K562 (cell line): Measurements from ENCODE around the gene CLCN1. TPM values are rescaled to one million over a fixed set of nuclear protein-coding genes. Genes with fewer than 3 reads are reported as not detected.

ENCODE experiments used
- ATAC-seq: fragments of 200-7000 bp; cut with Tn5 transposase; 3 replicates; pipeline ENCODE4 v1.9.1; 2020; ENCODE audit warnings: moderate library complexity
- BruUV-seq: library from RNA; stranded (reverse); fragments of 400-500 nt; replicated peaks from 2 replicates; lab custom pipeline; 2021; lab: Mats Ljungman, UMichigan
- CTCF ChIA-PET: fragments of 300-600 bp; formaldehyde crosslinking; extraction: SDS; loops from one replicate; lab custom pipeline; 2021; ENCODE audit warnings: low intra/inter-chr PET ratio; lab: Yijun Ruan, JAX
- POLR2A ChIA-PET: fragments of 300-600, 350-650 bp; sonication (Branson Sonifier 250); formaldehyde crosslinking; extraction: SDS; loops from one replicate; lab custom pipeline; 2021; ENCODE audit warnings: antibody characterized with exemption, inconsistent platforms; lab: Yijun Ruan, JAX
- DNase-seq, 4 experiments: peaks; one replicate each; pipeline versions ENCODE4 v3.0.0 to v3.0.0-alpha.2; 2011 to 2018; ENCODE audit warnings: low spot score in 3 of 4, mixed read lengths in 3 of 4; ENCODE audit errors: extremely low read depth in 1 of 4
- FAIRE-seq: peaks from 2 replicates; lab custom pipeline; 2011; peaks lifted over from hg19 to GRCh38; lab: Jason Lieb, UNC
- H2AFZ ChIP-seq: 2 replicates; pipeline ENCODE4 v1.6.0; 2011; ENCODE audit warnings: low read depth, low read length, control low read depth, inconsistent platforms
- H3K27ac ChIP-seq: fragments of 200-600 bp; 3 replicates; pipeline ENCODE4 v1.8.0; 2011; ENCODE audit warnings: low read depth, mild to moderate bottlenecking, control low read depth, inconsistent platforms, low read length, moderate library complexity, mixed read lengths; ENCODE audit errors: extremely low read depth
- H3K27me3 ChIP-seq, 2 experiments: fragments of 300-600 bp in 1 of 2; 2 replicates in 1 of 2; 3 replicates in 1 of 2; pipeline versions ENCODE4 v1.6.0 to v1.8.0; 2011; ENCODE audit warnings: inconsistent platforms in 2 of 2, low read length in 2 of 2, mild to moderate bottlenecking in 1 of 2, mixed read lengths in 1 of 2, moderate library complexity in 1 of 2; ENCODE audit not compliant: control insufficient read depth in 2 of 2, insufficient read depth in 2 of 2
- H3K36me3 ChIP-seq: fragments of 300-600 bp; 3 replicates; pipeline ENCODE4 v1.8.0; 2011; ENCODE audit warnings: mild to moderate bottlenecking, low read length, inconsistent platforms; ENCODE audit not compliant: control insufficient read depth, insufficient read depth
- H3K4me1 ChIP-seq, 2 experiments: fragments of 200-600 bp in 1 of 2; replicated peaks in 1 of 2; 2 replicates in 1 of 2; 3 replicates in 1 of 2; pipeline versions ENCODE4 v1.5.1 to v1.8.0; 2011; ENCODE audit warnings: inconsistent platforms in 2 of 2, low read length in 2 of 2, mild to moderate bottlenecking in 1 of 2, mixed read lengths in 1 of 2, moderate library complexity in 1 of 2; ENCODE audit not compliant: control insufficient read depth in 2 of 2, insufficient read depth in 2 of 2
- H3K4me2 ChIP-seq: 2 replicates; pipeline ENCODE4 v1.6.1; 2011; ENCODE audit warnings: low read length, control low read depth, inconsistent platforms, mixed read lengths; ENCODE audit not compliant: insufficient read depth
- H3K4me3 ChIP-seq: fragments of 200-600 bp; sonication (generic), shearing (Covaris generic); 2 replicates; pipeline ENCODE4 v1.5.1; 2016; ENCODE audit warnings: control low read depth, inconsistent platforms
- H3K79me2 ChIP-seq: fragments of 200-600 bp; 3 replicates; pipeline ENCODE4 v1.8.0; 2011; ENCODE audit warnings: low read length, inconsistent platforms; ENCODE audit not compliant: control insufficient read depth, insufficient read depth
- H3K9ac ChIP-seq, 2 experiments: 2 replicates each; pipeline versions ENCODE4 v1.6.0 to v1.6.1; 2011; ENCODE audit warnings: low read depth in 2 of 2, low read length in 2 of 2, control low read depth in 1 of 2, inconsistent platforms in 1 of 2, mild to moderate bottlenecking in 1 of 2, mixed read lengths in 1 of 2; ENCODE audit not compliant: insufficient read depth in 1 of 2
- H3K9me1 ChIP-seq: one replicate; pipeline ENCODE4 v1.6.0; 2011; ENCODE audit warnings: inconsistent platforms, mild to moderate bottlenecking, low read length, moderate library complexity; ENCODE audit not compliant: control insufficient read depth, insufficient read depth
- H3K9me3 ChIP-seq: replicated peaks from 2 replicates; pipeline ENCODE4 v1.5.1; 2011; ENCODE audit warnings: low read depth, low read length, inconsistent platforms; ENCODE audit not compliant: control insufficient read depth, insufficient read depth
- H4K20me1 ChIP-seq: replicated peaks from 2 replicates; pipeline ENCODE4 v1.6.1; 2011; ENCODE audit warnings: low read length, inconsistent platforms, mixed read lengths; ENCODE audit not compliant: control insufficient read depth, insufficient read depth
- EGR1 ChIP-seq: fragments of 450-650 bp; conservative IDR thresholded peaks from 2 replicates; pipeline ENCODE4 v1.6.1; 2017; ENCODE audit warnings: mild to moderate bottlenecking
- JUND ChIP-seq, 2 experiments: IDR thresholded peaks; 2 replicates in 1 of 2; 3 replicates in 1 of 2; pipeline ENCODE4 v1.6.1; 2011; ENCODE audit warnings: borderline replicate concordance in 2 of 2, low read depth in 2 of 2, low read length in 2 of 2, improper control_type of control experiment in 1 of 2, missing biosample characterization in 1 of 2, missing genetic modification characterization in 1 of 2, missing genetic modification reagents in 1 of 2
- SPI1 ChIP-seq: IDR thresholded peaks from 2 replicates; pipeline ENCODE4 v1.6.1; 2011; ENCODE audit warnings: low read depth, low read length, control low read depth, borderline replicate concordance
- THRB ChIP-seq: fragments of 450-650 bp; formaldehyde crosslinking; conservative IDR thresholded peaks from 2 replicates; pipeline ENCODE4 v1.4.0; 2022; ENCODE audit warnings: mild to moderate bottlenecking, missing genetic modification characterization
- WGBS: fragments of 100-300 bp; shearing (Covaris generic); methylation state at CpG from one replicate; pipeline ENCODE4 v1.1.6; 2016; ENCODE audit warnings: low coverage, mixed read lengths; ENCODE audit not compliant: insufficient coverage; ENCODE audit errors: missing lambda C conversion rate; 5-methylcytosine and 5-hydroxymethylcytosine counted together
- in situ Hi-C: fragments of 300-500 bp; cut with MboI; formaldehyde crosslinking; loops from 4 replicates; pipeline ENCODE4 v1.15.0; 2018; ENCODE audit warnings: inconsistent platforms, mixed read lengths
- intact Hi-C: fragments of 100-400 bp; cut with micrococcal nuclease; formaldehyde crosslinking; loops from 2 replicates; pipeline ENCODE4 v1.14.2; 2022
- polyA plus RNA-seq, 8 experiments: library from polyadenylated mRNA; depleted of rRNA in 4 of 8; stranded (reverse) in 5 of 8; unstranded in 3 of 8; fragments of >200 nt; fragmentation: Nextera tagmentation in 2 of 8; fragmentation: Illumina TruSeq in 1 of 8; extraction: Ambion mirVana in 2 of 8; extraction: Trizol in 1 of 8; gene quantifications; 2 replicates each; pipeline versions ENCODE4 v1.2.1 to v1.2.3, GENCODE V29; 2011 to 2014; ENCODE audit warnings: inconsistent platforms in 1 of 8, missing spikeins in 1 of 8
- total RNA-seq, 7 experiments: library from RNA; depleted of rRNA in 6 of 7; stranded (reverse); fragments of >200 nt in 6 of 7; fragmentation: Illumina TruSeq in 2 of 7; extraction: Trizol in 2 of 7; gene quantifications; 2 replicates each; pipeline versions ENCODE4 v1.2.1 to v1.2.3, GENCODE V29; 2011 to 2021; ENCODE audit warnings: low replicate concordance in 1 of 7

Gene CLCN1
- total and polyA plus RNA-seq, 9 of the 15 experiments (the other 6 are each of a cell fraction or from before 2014, with no cell fraction given): 0.01 to 0.11 (median 0.04) TPM; not detected in 4

- POLR2A ChIA-PET: interaction anchor here (0.7 kb wide), 1 partner anchor 14 kb away, joined by 3 read pairs; no protein-coding TSS in a partner anchor
- FAIRE-seq: no peak
- TF ChIP-seq JUND (IDR thresholded peaks at IDR 0.05; ENCODE audit: borderline replicate concordance, low read depth, low read length) (no peak), JUND (tag; IDR thresholded peaks at IDR 0.05; ENCODE audit: borderline replicate concordance, low read depth, low read length) (no peak), THRB (CRISPR knock-in tag) (0 out of 2 replicates have a peak, but pooled peaks have one; percentile 16), SPI1 (peak; percentile 76), EGR1 (0 out of 2 replicates have a peak, but pooled peaks have one; percentile 8)
Observed at GRCh38 chr7:143323653-143324052, 7.7 kb downstream of the CLCN1 start.

More at GRCh38 chr7:143323653-143324052, 7.7 kb downstream of the CLCN1 start:
- Histone ChIP-seq H4K20me1 (no peaks in the 10 kb centered on the region), H3K9ac (peak overlapping the region in 1 of 2 experiments; percentile 29; a peak in 2 of 4 replicates), H3K79me2 (no peaks in the 10 kb centered on the region), H3K36me3 (no peaks in the 10 kb centered on the region), H3K9me1 (no peaks in the 10 kb centered on the region), H3K27ac (no peak overlapping the region), H3K9me3 (no peaks in the 10 kb centered on the region), H2AFZ (no peak overlapping the region), H3K27me3 (peaks cover 48 to 71% of the 10 kb centered on the region in 2 experiments), H3K4me1 (peaks cover 0 to 3% of the 10 kb centered on the region in 2 experiments; a peak in 1 of 5 replicates), H3K4me2 (no peak overlapping the region), H3K4me3 (no peak overlapping the region)
- WGBS: 15% methylated on average over 12 of the region's 12 CpGs
- ATAC-seq (peak; percentile 51), DNase-seq (peak in 1 of 4 experiments; percentile 45)
- in situ Hi-C loops (no loop called here), intact Hi-C loops (loop anchor here (5.0 kb wide), 1 partner anchor 94 kb away; no protein-coding TSS in a partner anchor)
- no TSS peak for BruUV-seq
- CTCF ChIA-PET: interaction anchor here (0.5 kb wide), 1 partner anchor 21 kb away, joined by 3 read pairs; no protein-coding TSS in a partner anchor
